DND-41 (cell line): ENCODE measurements around the gene ZNF638.

Source experiments
- EZH2 ChIP-seq: IDR thresholded peaks from 3 replicates; pipeline ENCODE4 v1.6.1; 2012; ENCODE audit warnings: borderline replicate concordance, low read depth, mild to moderate bottlenecking, moderate library complexity, low read length, inconsistent platforms; ENCODE audit not compliant: severe bottlenecking
- TF ChIP-seq, protein P1 (sequence below): IDR thresholded peaks from 2 replicates; pipeline ENCODE4 v1.5.1; 2012; ENCODE audit warnings: borderline replicate concordance, low read length, moderate library complexity, mild to moderate bottlenecking; ENCODE audit not compliant: poor library complexity, severe bottlenecking; ENCODE audit errors: extremely low read depth

GRCh38 chr2:71361631-71362030, 30.0 kb downstream of the ZNF638 start:
- TF ChIP-seq, protein P1, sequence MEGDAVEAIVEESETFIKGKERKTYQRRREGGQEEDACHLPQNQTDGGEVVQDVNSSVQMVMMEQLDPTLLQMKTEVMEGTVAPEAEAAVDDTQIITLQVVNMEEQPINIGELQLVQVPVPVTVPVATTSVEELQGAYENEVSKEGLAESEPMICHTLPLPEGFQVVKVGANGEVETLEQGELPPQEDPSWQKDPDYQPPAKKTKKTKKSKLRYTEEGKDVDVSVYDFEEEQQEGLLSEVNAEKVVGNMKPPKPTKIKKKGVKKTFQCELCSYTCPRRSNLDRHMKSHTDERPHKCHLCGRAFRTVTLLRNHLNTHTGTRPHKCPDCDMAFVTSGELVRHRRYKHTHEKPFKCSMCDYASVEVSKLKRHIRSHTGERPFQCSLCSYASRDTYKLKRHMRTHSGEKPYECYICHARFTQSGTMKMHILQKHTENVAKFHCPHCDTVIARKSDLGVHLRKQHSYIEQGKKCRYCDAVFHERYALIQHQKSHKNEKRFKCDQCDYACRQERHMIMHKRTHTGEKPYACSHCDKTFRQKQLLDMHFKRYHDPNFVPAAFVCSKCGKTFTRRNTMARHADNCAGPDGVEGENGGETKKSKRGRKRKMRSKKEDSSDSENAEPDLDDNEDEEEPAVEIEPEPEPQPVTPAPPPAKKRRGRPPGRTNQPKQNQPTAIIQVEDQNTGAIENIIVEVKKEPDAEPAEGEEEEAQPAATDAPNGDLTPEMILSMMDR = no peak
- no peak for TF ChIP-seq EZH2
